Urinary bladder (tissue), 4 donors: ENCODE measurements around the gene TRIM9. TPM values are rescaled to one million over a fixed set of nuclear protein-coding genes. Genes with fewer than 3 reads are reported as not detected.

Experiments used
- DNase-seq: peaks from one replicate; pipeline ENCODE4 v3.0.0-alpha.2; 2015; ENCODE audit errors: extremely low spot score
- H3K27ac ChIP-seq: one replicate; pipeline ENCODE4 v1.5.1; 2013; ENCODE audit warnings: low read depth, mild to moderate bottlenecking, moderate library complexity
- H3K36me3 ChIP-seq: one replicate; pipeline ENCODE4 v1.6.1; 2013; ENCODE audit warnings: mild to moderate bottlenecking, moderate library complexity; ENCODE audit not compliant: insufficient read depth
- H3K4me1 ChIP-seq: one replicate; pipeline ENCODE4 v1.6.1; 2013; ENCODE audit warnings: mild to moderate bottlenecking, moderate library complexity; ENCODE audit not compliant: insufficient read depth
- H3K4me3 ChIP-seq: one replicate; pipeline ENCODE4 v1.5.1; 2013; ENCODE audit warnings: low read depth, low read length
- WGBS: extraction: QIAGEN DNeasy Blood & Tissue Kit; methylation state at CpG from one replicate; pipeline ENCODE4 v1.1.7; 2013; 5-methylcytosine and 5-hydroxymethylcytosine counted together
- polyA plus RNA-seq: library from polyadenylated mRNA; stranded (reverse); fragments of 200-250 nt; gene quantifications from one replicate; pipeline ENCODE4 v1.2.3, GENCODE V29; 2013
- total RNA-seq: library from RNA; depleted of rRNA; stranded (reverse); fragments of >200 nt; gene quantifications from one replicate; pipeline ENCODE4 v1.2.3, GENCODE V29; 2014
- donor health status: healthy with polysubstance abuse.
- donor health status: healthy.

TRIM9 gene
- total and polyA plus RNA-seq, 2 donors: 0.70 to 1.1 TPM

- no peak for DNase-seq
- H3K4me1 ChIP-seq: no peaks in the 10 kb centered on the region
- H3K4me3 ChIP-seq: no peak overlapping the region
- H3K27ac ChIP-seq: no peak overlapping the region
- H3K36me3 ChIP-seq: no peaks in the 10 kb centered on the region
- WGBS: 93% methylated on average over 4 of the region's 4 CpGs
These were observed 72.1 kb downstream of the TRIM9 start for GRCh38 chr14:51022769-51023168.

GRCh38 chr14:51020024-51020710 is 74.7 kb downstream of the TRIM9 start:
- WGBS: 75% methylated on average over 11 of the region's 11 CpGs

GRCh38 chr14:51019089-51019488 is 75.8 kb downstream of the TRIM9 start:
- H3K4me1 ChIP-seq: no peaks in the 10 kb centered on the region
- 62% methylated on average over 1 of the region's 1 CpG for WGBS
- no peak overlapping the region for H3K4me3 ChIP-seq
- DNase-seq: no peak
- no peaks in the 10 kb centered on the region for H3K36me3 ChIP-seq
- no peak overlapping the region for H3K27ac ChIP-seq

More at GRCh38 chr14:51020024-51020710, 74.7 kb downstream of the TRIM9 start:
- H3K4me3 ChIP-seq: no peak overlapping the region
- no peak overlapping the region for H3K27ac ChIP-seq
- H3K36me3 ChIP-seq: no peaks in the 10 kb centered on the region
- DNase-seq: no peak
- H3K4me1 ChIP-seq: no peaks in the 10 kb centered on the region

- Histone ChIP-seq H3K36me3 (no peaks in the 10 kb centered on the region), H3K4me3 (no peak overlapping the region), H3K27ac (no peak overlapping the region), H3K4me1 (no peaks in the 10 kb centered on the region)
- 64% methylated on average over 4 of the region's 4 CpGs for WGBS
- DNase-seq: no peak
These were observed 76.4 kb downstream of the TRIM9 start for GRCh38 chr14:51018521-51018920.

GRCh38 chr14:51014625-51015024 is 80.3 kb downstream of the TRIM9 start:
- H3K4me1 ChIP-seq: no peaks in the 10 kb centered on the region
- no peak overlapping the region for H3K27ac ChIP-seq
- WGBS: 65% methylated on average over 3 of the region's 3 CpGs
- H3K36me3 ChIP-seq: no peaks in the 10 kb centered on the region
- DNase-seq: no peak
- no peak overlapping the region for H3K4me3 ChIP-seq

- no peaks in the 10 kb centered on the region for H3K36me3 ChIP-seq
- DNase-seq: peak; percentile 74
- no peak overlapping the region for H3K27ac ChIP-seq
- 23% methylated on average over 2 of the region's 2 CpGs for WGBS
- H3K4me3 ChIP-seq: no peak overlapping the region
- no peaks in the 10 kb centered on the region for H3K4me1 ChIP-seq
These were observed 80.8 kb downstream of the TRIM9 start for GRCh38 chr14:51014086-51014485.

GRCh38 chr14:51012055-51012454 is 82.8 kb downstream of the TRIM9 start:
- no peak overlapping the region for H3K4me3 ChIP-seq
- H3K27ac ChIP-seq: no peak overlapping the region
- DNase-seq: no peak
- no peaks in the 10 kb centered on the region for H3K4me1 ChIP-seq
- no peaks in the 10 kb centered on the region for H3K36me3 ChIP-seq
- 87% methylated on average over 3 of the region's 3 CpGs for WGBS

- Histone ChIP-seq H3K4me1 (no peaks in the 10 kb centered on the region), H3K36me3 (no peaks in the 10 kb centered on the region), H3K4me3 (no peak overlapping the region), H3K27ac (no peak overlapping the region)
- no peak for DNase-seq
These were observed 86.5 kb downstream of the TRIM9 start for GRCh38 chr14:51008446-51008845.

GRCh38 chr14:51006781-51007211 is 88.1 kb downstream of the TRIM9 start:
- DNase-seq: no peak
- WGBS: 75% methylated on average over 4 of the region's 4 CpGs
- Histone ChIP-seq H3K27ac (no peak overlapping the region), H3K4me3 (no peak overlapping the region), H3K4me1 (no peaks in the 10 kb centered on the region), H3K36me3 (no peaks in the 10 kb centered on the region)

GRCh38 chr14:51006324-51006723 is 88.6 kb downstream of the TRIM9 start:
- H3K27ac ChIP-seq: no peak overlapping the region
- WGBS: 76% methylated on average over 2 of the region's 2 CpGs
- H3K36me3 ChIP-seq: no peaks in the 10 kb centered on the region
- no peaks in the 10 kb centered on the region for H3K4me1 ChIP-seq
- no peak for DNase-seq
- H3K4me3 ChIP-seq: no peak overlapping the region

GRCh38 chr14:51004801-51005526 is 89.9 kb downstream of the TRIM9 start:
- H3K27ac ChIP-seq: no peak overlapping the region
- no peaks in the 10 kb centered on the region for H3K36me3 ChIP-seq
- WGBS: 34% methylated on average over 6 of the region's 6 CpGs

GRCh38 chr14:51004352-51004800 is 90.5 kb downstream of the TRIM9 start:
- DNase-seq: no peak
- Histone ChIP-seq H3K36me3 (no peaks in the 10 kb centered on the region), H3K4me1 (no peaks in the 10 kb centered on the region), H3K27ac (no peak overlapping the region), H3K4me3 (no peak overlapping the region)

More at GRCh38 chr14:51004801-51005526, 89.9 kb downstream of the TRIM9 start:
- Histone ChIP-seq H3K4me1 (no peaks in the 10 kb centered on the region), H3K4me3 (no peak overlapping the region)
- DNase-seq: no peak

GRCh38 chr14:51002406-51002999 is 92.4 kb downstream of the TRIM9 start:
- 66% methylated on average over 5 of the region's 5 CpGs for WGBS
- no peak for DNase-seq
- Histone ChIP-seq H3K27ac (no peak overlapping the region), H3K36me3 (no peaks in the 10 kb centered on the region), H3K4me1 (no peaks in the 10 kb centered on the region), H3K4me3 (no peak overlapping the region)

GRCh38 chr14:51000566-51000965 is 94.3 kb downstream of the TRIM9 start:
- 78% methylated on average over 9 of the region's 9 CpGs for WGBS
- Histone ChIP-seq H3K4me1 (no peaks in the 10 kb centered on the region), H3K4me3 (no peak overlapping the region), H3K27ac (no peak overlapping the region), H3K36me3 (no peaks in the 10 kb centered on the region)
- DNase-seq: no peak
